Activated CD4-positive, alpha-beta T cell treated with anti-CD3 and anti-CD28 coated beads, Interleukin-2, amount 50 U/mL, for 1 hour (primary cell): ENCODE results near the gene DSCAM.
"Not testable (repeated sequence)": the region's sequence is repeated elsewhere in the genome, so short reads cannot be mapped to it uniquely, and the experiment has no call there.

ENCODE experiments used
- DNase-seq: peaks from one replicate; pipeline ENCODE4 v3.0.0-alpha.2; 2020

The DSCAM gene

DNA sequence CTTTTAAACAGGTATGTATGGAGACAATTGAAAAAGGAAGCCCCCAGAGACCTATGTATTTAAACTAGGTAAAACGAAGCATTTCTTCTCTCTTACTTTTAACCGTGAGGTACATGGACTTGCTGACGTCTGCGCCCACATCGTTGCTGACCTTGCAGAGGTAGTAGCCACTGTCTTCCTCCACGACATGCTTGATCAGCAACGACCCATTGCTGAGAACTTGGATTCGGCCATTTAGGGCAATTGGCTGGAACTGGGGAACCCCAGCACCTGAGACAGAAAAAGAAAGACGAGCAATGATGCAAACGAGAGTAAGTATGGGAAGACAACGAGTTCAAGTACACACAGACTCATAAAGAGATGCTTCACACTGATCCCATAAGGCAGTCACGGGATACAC lies 571.0 kb downstream of the DSCAM start:
- DNase-seq = no peak

DNA sequence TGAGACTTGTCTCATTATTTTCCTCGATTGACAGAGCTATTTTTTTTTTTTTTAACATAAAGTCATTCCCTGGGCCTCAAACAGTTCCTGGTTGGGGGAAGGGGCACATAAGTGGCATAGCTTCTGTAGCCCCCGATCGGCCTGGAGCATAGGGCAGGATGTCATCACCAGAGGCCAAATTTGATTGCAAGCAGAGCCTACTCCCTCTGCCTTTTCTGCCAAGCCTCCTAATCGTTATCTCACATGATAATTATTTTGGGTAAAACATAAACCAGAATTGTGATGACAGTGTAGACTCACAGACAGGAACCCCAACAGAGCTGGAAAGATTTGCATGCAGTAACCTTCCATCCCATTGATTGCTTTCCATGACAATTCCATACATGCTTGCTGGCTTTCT lies 574.9 kb downstream of the DSCAM start:
- DNase-seq = no peak

DNA sequence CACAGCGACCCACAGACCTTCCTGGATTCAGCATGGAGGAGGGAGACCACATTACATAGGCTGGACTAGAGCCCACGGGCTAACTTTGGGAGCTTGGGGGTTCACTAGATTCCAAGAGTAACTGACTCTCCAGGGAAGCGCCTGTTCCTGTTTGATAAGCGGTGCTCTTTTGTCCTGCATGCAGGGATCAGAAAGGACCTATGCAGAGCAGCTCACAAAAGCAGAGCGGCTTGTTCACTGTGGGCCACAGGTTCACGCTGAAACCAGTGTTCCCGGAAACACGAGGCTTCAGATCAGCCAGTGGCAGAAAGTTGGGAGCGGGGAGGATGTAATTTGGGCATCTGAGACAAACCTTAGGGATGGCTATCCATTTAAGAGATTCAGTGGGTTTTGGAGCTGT lies 575.8 kb downstream of the DSCAM start:
- no peak for DNase-seq

DNA sequence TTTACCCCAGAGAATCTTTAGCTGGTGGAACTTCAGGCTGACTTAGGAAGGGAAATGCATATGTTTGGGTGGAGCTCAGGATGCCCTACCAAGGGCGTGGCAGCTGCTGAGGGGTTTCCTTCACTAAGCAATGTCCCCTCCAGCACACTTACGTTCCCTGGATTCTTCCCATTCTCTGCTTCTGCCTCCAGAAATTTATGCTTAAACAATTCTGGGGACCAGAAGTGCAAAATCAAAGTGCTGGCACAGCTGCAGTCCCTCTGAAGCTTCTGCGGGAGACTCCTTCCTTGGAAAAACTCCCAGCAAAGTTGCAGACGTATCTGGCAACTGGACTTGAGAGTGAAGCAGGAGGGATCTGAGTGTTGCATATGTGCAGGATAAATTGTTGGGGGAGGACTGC lies 576.9 kb downstream of the DSCAM start:
- DNase-seq = no peak

DNA sequence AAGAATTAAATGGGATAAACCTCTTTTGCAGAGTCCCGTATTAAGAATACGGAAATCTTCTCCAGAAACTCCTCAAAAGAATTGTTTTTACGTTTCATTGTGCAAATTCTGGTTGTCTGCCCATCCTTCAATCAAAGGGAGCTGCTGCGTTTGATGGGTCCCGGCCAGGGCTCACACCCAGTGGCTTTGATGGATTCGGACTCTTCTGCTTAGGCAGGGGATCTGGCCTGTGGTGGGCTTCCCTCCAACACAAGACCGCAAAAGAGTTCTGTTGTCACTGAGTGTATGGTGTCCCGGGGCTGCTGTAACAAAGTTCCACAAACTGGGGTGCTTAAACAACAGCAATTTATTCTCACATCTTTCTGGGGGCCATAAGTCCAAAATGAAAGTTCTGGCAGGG lies 577.7 kb downstream of the DSCAM start:
- DNase-seq = no peak

DNA sequence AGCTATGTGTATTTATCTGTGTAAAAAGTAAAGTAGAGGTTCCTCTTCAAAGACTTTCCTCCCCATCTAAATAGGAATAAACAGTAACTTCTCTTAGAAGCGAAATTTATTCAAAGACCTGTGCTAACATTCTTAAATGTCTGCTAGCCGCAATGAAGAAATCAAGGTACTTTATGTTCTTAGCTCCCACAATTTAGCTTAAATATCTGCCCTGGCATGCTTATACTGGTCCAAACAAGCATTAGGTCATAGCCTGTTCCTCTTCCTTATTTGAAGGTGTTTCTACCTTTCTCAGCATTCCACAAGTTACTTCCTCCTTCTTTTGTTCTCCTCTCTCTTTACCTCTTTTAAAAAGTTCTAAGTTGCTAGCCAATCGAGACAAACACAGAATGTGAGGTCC lies 588.5 kb downstream of the DSCAM start:
- DNase-seq = not testable (repeated sequence)

DNA sequence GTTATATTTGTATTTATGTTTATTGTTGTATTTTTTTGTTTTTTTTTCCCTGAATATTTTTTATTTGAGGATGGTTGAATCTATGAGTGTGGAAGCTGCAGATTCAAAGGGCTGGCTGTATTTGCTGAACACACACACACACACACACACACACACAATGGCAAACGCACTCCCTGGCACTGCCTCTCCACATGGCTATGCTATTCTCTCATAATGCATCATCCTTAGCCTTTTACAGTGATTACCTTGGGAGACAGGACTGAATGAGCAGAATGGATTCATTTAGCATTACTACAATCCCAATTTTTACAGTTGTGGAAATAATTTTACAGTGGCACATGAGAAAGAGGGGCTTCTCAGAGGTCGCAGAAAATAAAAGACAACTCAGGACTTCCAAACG lies 589.6 kb downstream of the DSCAM start:
- DNase-seq = no peak

DNA sequence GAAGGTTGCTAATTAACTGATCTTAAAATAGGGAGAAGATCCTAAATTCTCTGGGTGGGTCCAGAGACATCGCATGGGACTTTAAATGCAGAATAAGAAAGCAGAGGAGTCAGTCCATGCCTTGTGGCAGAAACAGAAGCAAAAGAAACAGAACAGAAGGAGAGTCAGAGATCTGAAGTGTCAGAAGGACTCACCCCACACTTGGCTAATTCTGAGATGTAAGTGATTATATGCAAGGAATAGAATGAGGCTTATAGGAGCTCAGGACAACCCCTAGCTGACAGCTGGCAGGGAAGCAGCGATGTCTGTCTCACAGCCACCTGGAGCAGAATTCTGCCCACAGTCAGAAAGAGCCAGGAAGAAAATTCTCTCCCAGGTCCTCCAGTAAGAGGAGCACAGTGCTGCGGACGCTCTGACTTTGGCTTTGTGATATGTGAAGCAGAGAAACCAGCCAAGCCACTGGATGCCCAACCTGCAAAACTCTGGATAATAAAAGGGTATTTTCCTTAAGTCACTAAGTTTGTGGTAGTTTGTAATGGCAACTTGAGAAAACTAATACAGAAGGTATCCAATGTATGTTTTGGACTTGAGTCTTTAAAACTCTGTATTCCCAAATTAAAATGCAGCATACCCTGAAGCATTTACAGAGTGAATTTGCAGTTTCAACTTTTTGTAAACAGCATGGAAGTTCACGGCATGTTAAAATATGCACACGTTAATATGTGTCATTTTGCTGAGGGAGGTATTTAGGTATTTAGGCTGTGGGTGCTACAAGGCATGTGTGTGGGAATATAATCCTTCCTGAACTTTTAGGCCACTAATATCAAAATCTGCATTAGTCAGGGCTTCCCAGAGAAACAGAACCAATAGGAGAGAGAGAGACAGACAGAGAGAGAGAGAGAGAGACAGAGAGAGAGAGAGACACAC lies 591.2 kb downstream of the DSCAM start:
- no peak for DNase-seq

DNA sequence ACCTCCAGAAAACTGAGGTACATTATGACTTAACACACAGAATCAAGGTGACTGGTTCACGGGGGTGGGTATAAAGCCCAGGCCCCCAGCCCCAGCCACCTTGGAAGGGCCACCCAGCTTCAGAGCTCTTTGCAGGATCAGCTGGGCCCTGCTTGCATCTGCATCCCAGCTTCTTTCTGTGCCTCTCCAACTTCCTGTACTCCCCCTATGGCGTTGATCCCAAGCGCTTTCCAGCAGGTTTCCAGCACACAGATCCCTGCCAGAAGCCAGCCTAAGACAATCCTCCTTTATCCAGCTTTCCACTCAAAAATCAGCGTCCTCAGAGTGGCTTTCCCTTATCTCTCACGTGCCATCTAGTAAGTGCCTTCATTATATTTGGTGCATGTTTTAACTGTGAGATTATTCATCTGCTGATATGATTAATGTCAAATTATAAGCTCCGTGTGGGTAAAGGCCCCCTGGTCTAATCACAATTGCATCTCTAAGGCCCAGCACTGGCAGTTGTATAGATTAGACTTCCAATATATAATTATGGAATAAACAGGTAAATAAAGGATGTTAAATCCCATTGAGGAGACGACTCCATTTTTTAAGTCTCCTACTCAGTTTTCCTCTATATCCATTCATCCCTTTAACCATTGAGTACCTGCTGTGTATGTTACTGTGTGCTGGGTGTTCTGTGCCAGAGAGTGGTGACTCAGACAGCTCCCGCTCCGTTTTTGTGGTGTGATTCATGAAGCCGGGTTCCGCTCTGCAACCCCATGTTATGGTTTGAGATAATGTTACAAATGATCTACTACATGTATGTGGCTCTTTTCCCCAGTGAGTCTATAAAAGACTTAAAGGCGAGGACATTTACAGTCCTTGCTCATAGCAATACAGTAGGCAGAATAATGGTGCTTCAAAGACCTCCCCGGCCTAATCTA lies 592.2 kb downstream of the DSCAM start:
- no peak for DNase-seq

DNA sequence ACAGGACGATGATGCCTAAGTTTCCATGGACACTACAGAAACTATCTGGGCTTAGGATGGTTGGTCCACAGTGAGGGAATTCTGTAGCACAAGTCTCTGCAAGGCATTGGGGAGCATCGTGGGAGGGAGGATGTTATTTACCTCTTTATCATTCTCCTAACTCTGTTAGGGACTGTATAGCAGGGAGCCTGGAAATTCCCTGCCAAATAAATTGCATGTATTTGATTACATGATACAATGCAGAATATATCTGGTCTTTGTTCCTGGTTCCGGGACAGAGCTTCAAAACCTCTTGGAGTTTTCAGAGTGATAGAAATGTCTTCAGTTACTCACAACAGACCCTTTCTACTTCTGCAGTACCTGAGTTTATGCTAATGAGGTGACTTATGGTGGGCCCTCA lies 593.8 kb downstream of the DSCAM start:
- no peak for DNase-seq

DNA sequence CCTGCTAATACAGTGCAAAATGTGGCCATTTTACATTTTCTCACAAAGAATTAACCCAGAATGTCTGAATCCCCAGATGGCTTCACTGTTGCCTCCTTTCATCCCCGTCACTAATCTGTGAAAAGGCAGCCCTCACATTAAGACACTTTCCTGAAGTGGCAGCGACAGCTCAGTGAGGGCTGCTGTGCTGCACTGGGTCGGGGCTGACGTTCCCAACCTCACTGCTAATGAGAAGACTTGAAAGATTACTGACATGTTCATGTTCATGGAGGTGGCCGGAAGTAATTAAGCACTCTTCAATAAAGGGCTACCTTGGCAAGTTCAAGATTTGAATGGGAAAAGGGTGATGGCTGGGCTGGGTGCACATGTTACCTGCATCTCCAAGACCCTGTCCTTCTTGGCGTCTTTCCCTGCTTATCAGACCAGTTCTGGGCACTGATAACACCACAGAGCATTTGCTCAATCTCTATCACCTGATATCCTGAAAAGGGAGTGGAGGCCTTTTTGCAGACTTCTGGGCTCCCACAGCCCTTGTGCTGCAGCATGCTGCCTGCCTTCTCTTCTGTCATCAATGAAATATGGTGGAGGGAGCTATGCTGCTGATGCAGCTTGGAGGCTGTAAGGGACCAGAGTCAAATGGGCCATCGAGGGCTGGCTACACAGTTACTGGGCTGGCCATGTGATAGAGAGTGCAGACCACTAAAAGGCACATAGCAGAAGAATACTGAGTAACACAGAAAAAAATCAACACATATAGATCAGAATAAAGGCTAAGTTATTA lies 596.3 kb downstream of the DSCAM start:
- no peak for DNase-seq

DNA sequence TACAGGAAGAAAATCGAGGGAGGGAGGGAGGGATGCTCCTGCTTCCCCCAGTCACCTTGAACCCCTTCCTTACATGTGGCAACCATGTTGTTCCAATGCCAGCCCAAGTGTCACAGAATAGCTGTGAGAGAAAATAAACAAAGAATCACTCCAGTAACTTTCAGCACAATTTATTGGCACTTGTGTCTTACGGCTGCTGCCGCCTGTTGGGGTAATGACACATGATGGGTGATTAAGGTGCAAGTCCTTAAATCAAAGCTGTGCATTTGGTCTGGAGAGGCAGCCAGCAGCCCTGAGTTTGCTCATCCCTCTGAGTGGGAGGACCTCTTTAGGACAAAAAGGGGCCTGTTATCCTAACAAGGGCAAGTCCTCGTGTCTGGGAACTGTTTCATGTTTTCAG lies 602.0 kb downstream of the DSCAM start:
- no peak for DNase-seq

DNA sequence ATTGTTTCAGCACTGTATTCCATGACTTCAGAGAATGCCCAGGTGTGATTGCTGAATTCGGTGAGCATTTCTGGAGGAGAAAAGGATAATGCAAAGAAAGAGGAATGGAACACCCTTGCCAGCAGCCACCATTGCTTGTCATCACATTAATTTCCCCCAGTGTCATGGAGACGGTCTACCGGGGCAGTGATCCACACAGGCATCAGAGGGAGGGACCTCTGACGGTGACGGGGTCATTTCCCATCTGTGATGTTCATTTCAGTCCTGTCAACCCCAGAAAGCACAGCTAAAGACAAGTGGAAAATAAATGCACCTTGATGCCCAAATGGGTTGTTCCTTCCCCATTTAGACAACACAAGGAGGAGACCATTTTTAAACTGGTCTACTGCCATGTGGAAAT lies 603.3 kb downstream of the DSCAM start:
- DNase-seq = no peak

DNA sequence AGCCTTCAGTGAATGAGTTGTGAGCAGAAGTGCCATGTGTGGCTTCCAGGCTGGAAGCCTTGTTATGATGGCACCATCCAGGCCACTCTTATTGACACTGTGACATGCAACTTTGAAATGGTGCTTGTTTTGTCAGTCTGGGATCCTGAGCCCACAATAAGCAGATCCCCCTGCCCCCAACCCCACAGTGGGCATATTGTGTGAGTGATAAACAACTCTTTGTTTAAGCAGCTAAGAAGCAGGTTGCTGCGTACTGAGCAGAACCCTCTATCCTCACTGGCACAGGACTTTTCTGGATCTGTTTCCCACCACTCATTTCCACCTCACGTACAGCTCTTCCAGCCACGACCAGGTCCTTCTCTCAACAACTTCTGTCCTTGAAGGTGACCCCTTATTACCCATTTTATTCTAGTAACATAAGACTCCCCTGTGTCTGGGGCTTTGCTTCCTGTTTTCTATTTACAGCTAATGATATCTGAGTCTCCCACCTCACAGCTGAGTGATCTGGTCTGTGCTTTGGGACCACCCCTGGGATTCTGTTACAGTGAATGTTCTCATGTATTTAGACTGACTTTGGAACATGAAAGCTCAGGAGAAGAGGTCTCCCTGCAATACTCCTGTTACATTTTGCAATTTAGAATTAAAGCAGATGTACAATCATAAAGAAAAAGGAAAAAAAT lies 604.2 kb downstream of the DSCAM start:
- no peak for DNase-seq

DNA sequence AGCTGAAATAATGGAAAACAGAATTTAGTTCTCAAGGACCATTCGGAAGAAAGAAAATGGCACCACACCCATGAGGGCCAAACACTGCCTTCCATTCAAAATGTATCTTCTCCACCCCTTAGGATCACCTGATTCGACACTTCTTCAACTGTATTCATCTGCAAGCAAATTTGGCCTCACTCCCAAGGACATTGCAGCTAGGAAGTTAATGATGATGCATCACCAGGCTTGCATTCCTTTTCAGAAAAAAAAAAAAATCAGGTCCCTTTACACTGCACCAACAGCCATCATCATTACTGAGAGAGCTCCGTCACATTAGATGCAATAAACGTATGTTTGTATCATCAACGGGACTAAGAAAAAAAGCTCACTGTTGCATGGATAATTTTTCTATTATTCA lies 611.4 kb downstream of the DSCAM start:
- DNase-seq = no peak

DNA sequence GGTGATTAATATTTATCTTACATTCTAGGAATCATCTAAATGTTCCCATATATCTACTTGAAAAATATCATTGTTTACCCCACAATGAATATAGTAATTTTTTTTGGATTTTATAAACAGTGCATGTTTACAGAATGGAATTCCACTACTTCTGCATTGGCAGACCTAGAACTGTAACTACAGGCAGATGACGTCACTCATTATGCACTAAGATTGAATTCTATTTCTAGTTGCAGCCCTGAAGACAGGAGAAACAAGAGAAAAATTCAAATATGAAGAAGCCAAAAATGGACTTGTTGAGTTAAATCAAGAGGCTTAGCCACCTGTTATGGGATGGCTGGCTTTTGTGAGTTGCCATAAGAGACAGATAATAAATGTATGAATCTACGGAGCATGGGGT lies 615.0 kb downstream of the DSCAM start:
- DNase-seq = no peak

DNA sequence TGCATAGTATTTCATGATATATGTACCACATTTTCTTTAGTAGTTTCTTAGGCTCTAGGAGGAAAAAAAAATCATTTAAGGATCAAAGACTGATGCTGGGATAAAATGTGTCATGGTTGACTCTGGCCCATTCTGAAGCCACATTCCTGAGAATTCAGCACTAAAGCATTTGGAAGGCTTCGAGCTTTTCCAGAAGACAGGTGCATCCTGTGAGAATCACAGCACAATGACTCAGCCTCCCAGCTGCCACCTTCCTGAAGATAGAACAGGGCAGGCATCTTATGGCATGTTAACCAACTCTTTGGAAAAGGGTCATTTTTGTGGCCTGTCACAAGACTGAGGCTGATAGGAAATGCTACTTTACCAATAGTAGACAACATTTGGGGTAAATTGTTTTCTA lies 619.9 kb downstream of the DSCAM start:
- DNase-seq = no peak

DNA sequence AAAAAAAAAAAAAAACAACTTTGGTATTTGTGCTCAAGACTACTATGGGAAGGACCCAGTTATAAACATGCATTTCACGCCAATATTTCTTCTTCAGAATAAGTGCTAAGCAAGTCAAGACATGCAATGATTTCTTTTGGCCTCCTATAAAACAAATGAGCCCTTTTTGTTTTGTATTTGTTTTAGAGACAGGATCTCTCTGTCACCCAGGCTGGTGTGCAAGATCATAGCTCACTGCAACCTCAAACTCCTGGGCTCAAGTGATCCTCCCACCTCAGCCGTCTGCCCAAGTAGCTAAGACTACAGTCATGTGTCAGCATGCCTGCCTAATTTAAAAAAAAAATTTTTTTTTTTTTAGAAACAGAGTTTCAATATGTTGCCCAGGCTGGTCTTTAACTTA lies 631.0 kb downstream of the DSCAM start:
- DNase-seq = no peak

DNA sequence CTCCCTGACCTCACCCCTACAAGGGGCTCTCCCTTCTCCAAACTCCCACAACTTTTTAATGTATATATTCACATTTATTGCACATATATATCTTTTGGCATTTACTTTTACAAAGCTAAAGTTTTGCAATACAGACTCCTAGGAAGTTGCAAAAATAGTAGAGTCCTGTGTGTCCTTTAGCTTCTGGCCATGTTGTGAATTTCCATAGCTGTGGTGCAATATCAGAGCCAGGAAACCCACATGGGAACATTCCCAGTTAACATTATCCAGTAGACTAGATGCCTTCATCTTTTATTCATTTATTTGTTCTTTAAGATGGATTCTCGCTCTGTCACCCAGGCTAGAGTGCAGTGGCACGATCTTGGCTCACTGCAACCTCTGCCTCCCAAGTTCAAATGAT lies 636.7 kb downstream of the DSCAM start:
- no peak for DNase-seq

DNA sequence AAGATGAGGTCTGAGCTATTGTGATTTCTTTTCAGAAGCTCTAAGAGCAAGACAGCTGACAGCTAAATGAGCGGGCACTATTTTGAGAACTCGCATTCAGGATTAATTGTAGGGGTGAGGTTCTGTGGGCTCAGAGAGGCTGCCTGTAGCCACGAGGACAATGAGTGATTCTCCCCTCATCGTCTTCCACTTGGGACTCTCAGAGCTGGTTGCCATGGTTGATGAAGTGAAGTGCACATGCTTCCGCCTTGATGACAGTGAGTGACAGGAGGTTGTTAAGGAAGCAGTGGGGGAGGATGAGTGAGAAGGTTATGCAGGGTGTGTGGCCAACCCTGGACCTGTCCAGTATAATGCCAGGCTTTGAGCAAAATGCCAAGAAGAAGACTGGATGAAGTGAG lies 638.0 kb downstream of the DSCAM start:
- no peak for DNase-seq

DNA sequence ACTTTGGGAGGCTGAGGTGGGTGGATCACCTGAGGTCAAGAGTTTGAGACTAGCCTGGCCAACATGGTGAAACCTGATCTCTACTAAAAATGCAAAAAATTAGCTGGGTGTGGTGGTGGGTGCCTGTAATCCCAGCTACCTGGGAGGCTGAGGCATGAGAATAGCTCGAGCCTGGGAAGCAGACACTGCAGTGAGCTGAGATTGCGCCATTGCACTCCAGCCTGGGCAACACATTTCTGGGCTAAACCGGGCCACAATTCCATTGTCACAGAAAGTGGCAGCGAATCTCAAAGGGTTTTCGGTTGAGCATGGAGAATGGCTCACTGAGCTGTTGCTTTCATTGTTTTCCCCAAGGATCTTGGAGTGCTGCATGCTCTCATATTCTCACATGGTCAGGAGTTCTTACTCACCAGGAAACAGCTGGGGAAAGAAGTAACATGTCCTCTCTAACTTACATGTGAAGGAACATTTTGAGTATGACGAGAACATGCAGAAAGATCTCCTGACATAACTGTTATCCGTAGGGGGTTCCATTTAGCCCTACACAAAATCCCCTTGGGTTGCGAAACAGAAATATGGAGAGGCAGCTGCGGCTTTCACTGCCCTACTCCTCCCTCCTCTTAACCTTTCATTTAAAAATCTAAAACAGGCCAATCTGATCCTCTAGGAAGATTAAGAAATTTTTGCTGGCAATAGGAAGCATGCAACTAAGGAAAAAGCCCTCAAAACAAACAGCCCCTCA lies 638.6 kb downstream of the DSCAM start:
- no peak for DNase-seq

DNA sequence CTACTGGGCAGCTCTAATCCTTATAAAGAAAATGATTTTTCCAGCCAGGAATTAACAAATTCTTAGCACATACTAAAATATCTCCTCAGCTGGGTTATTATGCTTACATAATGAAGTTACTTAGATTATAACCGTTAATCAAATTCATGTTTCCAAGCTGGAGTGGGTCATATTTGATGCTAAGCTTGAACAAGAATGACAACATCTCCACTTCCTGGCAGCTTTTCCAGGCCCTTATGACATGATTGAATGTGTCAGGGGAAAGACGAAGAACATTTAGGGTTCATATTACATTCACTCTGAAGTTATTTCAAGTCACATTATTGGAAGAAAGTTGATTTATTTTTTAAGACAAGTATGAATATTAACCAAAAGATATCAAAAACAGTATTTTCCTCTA lies 646.0 kb downstream of the DSCAM start:
- DNase-seq = no peak
